ENCODE results near the gene THUMPD3. TPM values are rescaled to one million over a fixed set of nuclear protein-coding genes. Genes with fewer than 3 reads are reported as not detected.
A peak's percentile ranks its signal among the peaks of the same experiment; 100 is the strongest.

The THUMPD3 gene
- total and polyA plus RNA-seq, 2 of the 13 experiments (the other 11 are each of a cell fraction or from before 2014, with no cell fraction given), result 31.2 to 44.1 TPM

DNA sequence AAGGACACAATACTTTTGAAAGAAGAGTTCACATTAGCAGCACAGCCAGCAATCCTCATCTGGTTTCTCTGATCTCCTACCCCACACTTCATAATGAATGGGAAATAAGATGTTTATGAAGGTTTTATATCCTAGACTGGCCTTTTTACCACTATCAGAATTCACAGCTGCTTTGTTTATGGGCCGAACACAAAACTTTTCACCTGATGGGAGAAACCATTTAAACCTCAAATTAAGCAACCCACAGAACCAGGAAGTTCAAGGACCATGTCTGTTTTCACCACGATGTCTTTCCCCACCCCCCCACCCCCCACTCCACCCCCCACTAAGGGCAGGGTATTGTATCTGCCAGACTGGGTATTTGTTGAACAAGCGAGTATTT, 23.2 kb downstream of the THUMPD3 start:
- Histone ChIP-seq H3K4me2 (ENCODE audit: low read depth, low read length) (no peak overlapping the region), H3K27ac (ENCODE audit: extremely low read length, insufficient read depth, low read length) (no peak overlapping the region), H4K20me1 (ENCODE audit: insufficient read depth, low read length) (peaks cover 6% of the 10 kb centered on the region), H3K9ac (ENCODE audit: insufficient read depth, low read depth, low read length) (no peak overlapping the region), H2AFZ (ENCODE audit: low read length) (no peak overlapping the region), H3K79me2 (ENCODE audit: insufficient read depth, low read length) (peaks cover 20% of the 10 kb centered on the region), H3K4me3 (replicated peaks in 1 of 3; ENCODE audit: insufficient read depth in 1 of 3, low read depth in 2 of 3, low read length in 3 of 3) (no peak overlapping the region), H3K9me3 (ENCODE audit: low read length) (no peaks in the 10 kb centered on the region), H3K36me3 (replicated peaks in 1 of 2; ENCODE audit: control insufficient read depth in 1 of 2, insufficient read depth in 2 of 2, low read length in 2 of 2) (peaks cover 13 to 74% of the 10 kb centered on the region in 2 experiments), H3K27me3 (ENCODE audit: control insufficient read depth in 1 of 2, insufficient read depth in 2 of 2, low read length in 2 of 2) (no peaks in the 10 kb centered on the region), H3K4me1 (ENCODE audit: insufficient read depth, low read length) (peaks cover 22% of the 10 kb centered on the region)
- no peak for FAIRE-seq
- no peak for DNase-seq (ENCODE audit: low spot score)
- peak; percentile 57; the same call in 1 of the 2 replicates for TF ChIP-seq POLR2G (IDR thresholded peaks at IDR 0.05; ENCODE audit: low read depth, low read length)
- TF ChIP-seq ZNF616 (CRISPR knock-in tag; IDR thresholded peaks at IDR 0.05; ENCODE audit: low read depth), result no peak
- peak; percentile 82 for TF ChIP-seq HNRNPK (IDR thresholded peaks at IDR 0.05; ENCODE audit: low read depth, low read length, poor library complexity, severe bottlenecking)
- intact Hi-C loops (cut with micrococcal nuclease; ENCODE audit: unreplicated experiment) (loop anchor here (5.0 kb wide), 1 partner anchor 36 kb away; no protein-coding TSS in a partner anchor), in situ Hi-C loops (cut with HindIII; ENCODE audit: extremely low pct_ligation_motif_present, low pct_unique_long_range_greater_than_20kb) (no loop called here)
- ChIA-PET POLR2A (interaction anchor here (1.0 to 1.2 kb wide), 4 partner anchors 8 to 23 kb away, joined by 3 to 5 read pairs (median 4); partner anchors contain the start of gene THUMPD3), CTCF (ENCODE audit: low intra/inter-chr PET ratio, low total read pairs) (no interaction called here)
- ATAC-seq, result no peak
- WGBS (ENCODE audit: low lambda C conversion rate), result 78% methylated on average over 3 of the region's 3 CpGs
- BruUV-seq (replicated peaks), result no TSS peak

- DNase-seq (ENCODE audit: low spot score), result peak; percentile 37
- no peaks in the 10 kb centered on the region for H3K9me3 ChIP-seq (ENCODE audit: low read length)
- no peak overlapping the region for H3K4me3 ChIP-seq (replicated peaks in 1 of 3; ENCODE audit: insufficient read depth in 1 of 3, low read depth in 2 of 3, low read length in 3 of 3)
- intact Hi-C loops (cut with micrococcal nuclease; ENCODE audit: unreplicated experiment) (loop anchor here (5.0 kb wide), 1 partner anchor 36 kb away; no protein-coding TSS in a partner anchor), in situ Hi-C loops (cut with HindIII; ENCODE audit: extremely low pct_ligation_motif_present, low pct_unique_long_range_greater_than_20kb) (no loop called here)
- peaks cover 26% of the 10 kb centered on the region for H3K79me2 ChIP-seq (ENCODE audit: insufficient read depth, low read length)
- peaks cover 22% of the 10 kb centered on the region for H3K4me1 ChIP-seq (ENCODE audit: insufficient read depth, low read length)
- no peak overlapping the region for H3K9ac ChIP-seq (ENCODE audit: insufficient read depth, low read depth, low read length)
- POLR2A ChIA-PET, result interaction anchor here (1.0 to 1.2 kb wide), 4 partner anchors 8 to 24 kb away, joined by 3 to 5 read pairs (median 4); partner anchors contain the start of gene THUMPD3
- no TSS peak for BruUV-seq (replicated peaks)
- H3K36me3 ChIP-seq (replicated peaks in 1 of 2; ENCODE audit: control insufficient read depth in 1 of 2, insufficient read depth in 2 of 2, low read length in 2 of 2), result peaks cover 15 to 78% of the 10 kb centered on the region in 2 experiments
- H2AFZ ChIP-seq (ENCODE audit: low read length), result no peak overlapping the region
- H3K27ac ChIP-seq (ENCODE audit: extremely low read length, insufficient read depth, low read length), result peak overlapping the region; percentile 37
- no peak for FAIRE-seq
- H3K27me3 ChIP-seq (ENCODE audit: control insufficient read depth in 1 of 2, insufficient read depth in 2 of 2, low read length in 2 of 2), result no peaks in the 10 kb centered on the region
- ATAC-seq, result peak; percentile 14; the same call in 1 of the 3 replicates
- CTCF ChIA-PET (ENCODE audit: low intra/inter-chr PET ratio, low total read pairs), result no interaction called here
- peaks cover 10% of the 10 kb centered on the region for H4K20me1 ChIP-seq (ENCODE audit: insufficient read depth, low read length)
- H3K4me2 ChIP-seq (ENCODE audit: low read depth, low read length), result no peak overlapping the region
- WGBS (ENCODE audit: low lambda C conversion rate), result 48% methylated on average over 1 of the region's 1 CpG
- TF ChIP-seq AGO2 (optimal IDR thresholded peaks at IDR 0.05; ENCODE audit: low read depth, low read length) (peak; percentile 61), KLF15 (CRISPR knock-in tag; IDR thresholded peaks at IDR 0.05; ENCODE audit: borderline replicate concordance) (no peak), RBFOX2 (IDR thresholded peaks at IDR 0.05; ENCODE audit: low read depth, low read length) (peak; percentile 51), RAD51 (IDR thresholded peaks at IDR 0.05; ENCODE audit: borderline replicate concordance) (no peak), ARID5B (CRISPR knock-in tag; IDR thresholded peaks at IDR 0.05) (0 out of 2 replicates have a peak, but pooled peaks have one; percentile 6), ZNF224 (CRISPR knock-in tag; IDR thresholded peaks at IDR 0.05) (no peak), ZBTB42 (CRISPR knock-in tag; IDR thresholded peaks at IDR 0.05) (no peak)
- TF ChIP-seq, protein P1, sequence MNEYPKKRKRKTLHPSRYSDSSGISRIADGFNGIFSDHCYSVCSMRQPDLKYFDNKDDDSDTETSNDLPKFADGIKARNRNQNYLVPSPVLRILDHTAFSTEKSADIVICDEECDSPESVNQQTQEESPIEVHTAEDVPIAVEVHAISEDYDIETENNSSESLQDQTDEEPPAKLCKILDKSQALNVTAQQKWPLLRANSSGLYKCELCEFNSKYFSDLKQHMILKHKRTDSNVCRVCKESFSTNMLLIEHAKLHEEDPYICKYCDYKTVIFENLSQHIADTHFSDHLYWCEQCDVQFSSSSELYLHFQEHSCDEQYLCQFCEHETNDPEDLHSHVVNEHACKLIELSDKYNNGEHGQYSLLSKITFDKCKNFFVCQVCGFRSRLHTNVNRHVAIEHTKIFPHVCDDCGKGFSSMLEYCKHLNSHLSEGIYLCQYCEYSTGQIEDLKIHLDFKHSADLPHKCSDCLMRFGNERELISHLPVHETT (CRISPR knock-in tag; conservative IDR thresholded peaks at IDR 0.05), result no peak
Observed at GRCh38 chr3:9386501-9387321, 23.9 kb downstream of the THUMPD3 start.

Measured in HepG2 (cell line).